Mucosa of descending colon (tissue), 3 donors: ENCODE results near the gene NDUFA3. TPM values are rescaled to one million over a fixed set of nuclear protein-coding genes. Genes with fewer than 3 reads are reported as not detected.

Experiments used
- ATAC-seq: fragments of 200-7000 bp; cut with Tn5 transposase; one replicate; pipeline ENCODE4 v1.9.1; 2020; ENCODE audit warnings: mild to moderate bottlenecking, moderate library complexity
- DNase-seq, 3 donors: peaks; one replicate each; pipeline ENCODE4 v3.0.0-alpha.2; 2020
- H3K36me3 ChIP-seq: fragments of 200-600 bp; one replicate; pipeline ENCODE4 v1.8.0; 2021; ENCODE audit warnings: low read depth, mild to moderate bottlenecking
- H3K4me1 ChIP-seq: fragments of 200-600 bp; one replicate; pipeline ENCODE4 v1.8.0; 2021; ENCODE audit warnings: low read depth, mild to moderate bottlenecking
- H3K4me3 ChIP-seq: fragments of 200-600 bp; one replicate; pipeline ENCODE4 v1.8.0; 2021; ENCODE audit warnings: mild to moderate bottlenecking
- H3K9me3 ChIP-seq: fragments of 200-600 bp; one replicate; pipeline ENCODE4 v1.8.0; 2021; ENCODE audit warnings: mild to moderate bottlenecking
- CTCF ChIP-seq: fragments of 200-600 bp; IDR thresholded peaks from one replicate; pipeline ENCODE4 v1.8.0; 2022; ENCODE audit warnings: antibody characterized with exemption, mild to moderate bottlenecking
- intact Hi-C, 2 donors: fragments of 100-400 bp; cut with DNase I in 1 of 2; cut with micrococcal nuclease in 1 of 2; formaldehyde crosslinking; loops; one replicate each; pipeline versions ENCODE4 v1.11.0 to v1.11.1; 2022; cut with DNase I, micrococcal nuclease
- total RNA-seq, 3 donors: library from RNA; stranded (reverse); fragmentation: NEBNext Ultra II Directional in 2 of 3; extraction: Animal tissue kit (Norgen Biotek cat#: 25700) in 2 of 3; gene quantifications; one replicate each; pipeline versions ENCODE4 v1.2.1 to v1.2.4, GENCODE V29; 2021 to 2023
- donor health status: DM: no; HTN: no; CAD: no; lungs with moderate emphysema.
- donor health status: DM: no; HTN: no; CAD: no.
- donor health status: DM: no; HTN: yes; CAD: no.

The NDUFA3 gene
- total RNA-seq, 3 donors from 2014 or later: 93.4 to 155 (median 139) TPM

GRCh38 chr19:54152878-54153524 lies 50.3 kb downstream of the NDUFA3 start:
- intact Hi-C loops: no loop called here
- ATAC-seq: no peak
- no peak for DNase-seq
- Histone ChIP-seq H3K4me3 (no peak overlapping the region), H3K36me3 (peaks cover 18% of the 10 kb centered on the region), H3K4me1 (no peaks in the 10 kb centered on the region), H3K9me3 (no peaks in the 10 kb centered on the region)
- TF ChIP-seq CTCF: no peak

GRCh38 chr19:54153731-54154326 lies 51.2 kb downstream of the NDUFA3 start:
- ATAC-seq: no peak
- intact Hi-C loops: no loop called here
- Histone ChIP-seq H3K4me1 (peaks cover 6% of the 10 kb centered on the region), H3K9me3 (no peaks in the 10 kb centered on the region), H3K4me3 (no peak overlapping the region), H3K36me3 (peaks cover 18% of the 10 kb centered on the region)
- no peak for TF ChIP-seq CTCF
- DNase-seq: no peak

- peak in 1 of 3 donors; percentile 33 for DNase-seq
- Histone ChIP-seq H3K4me3 (no peak overlapping the region), H3K9me3 (no peaks in the 10 kb centered on the region), H3K4me1 (peaks cover 8% of the 10 kb centered on the region), H3K36me3 (peaks cover 18% of the 10 kb centered on the region)
- no peak for ATAC-seq
- TF ChIP-seq CTCF: no peak
- intact Hi-C loops: no loop called here
Measured at GRCh38 chr19:54154603-54155345, 52.1 kb downstream of the NDUFA3 start.

- H3K36me3 ChIP-seq: peaks cover 15% of the 10 kb centered on the region
- no peaks in the 10 kb centered on the region for H3K9me3 ChIP-seq
- no peak overlapping the region for H3K4me3 ChIP-seq
- intact Hi-C loops: no loop called here
- no peak for TF ChIP-seq CTCF
- peak in 1 of 3 donors; percentile 38 for DNase-seq
- ATAC-seq: no peak
- peaks cover 13% of the 10 kb centered on the region for H3K4me1 ChIP-seq
Measured at GRCh38 chr19:54155694-54156093, 53.0 kb downstream of the NDUFA3 start.

GRCh38 chr19:54156490-54156889 lies 53.8 kb downstream of the NDUFA3 start:
- ATAC-seq (no peak), DNase-seq (no peak)
- Histone ChIP-seq H3K4me1 (peaks cover 19% of the 10 kb centered on the region), H3K4me3 (no peak overlapping the region), H3K36me3 (peaks cover 12% of the 10 kb centered on the region), H3K9me3 (no peaks in the 10 kb centered on the region)
- TF ChIP-seq CTCF: no peak
- intact Hi-C loops: no loop called here
